IPS-20b (cell line): ENCODE data around the gene MCOLN1.
A peak's percentile ranks its signal among the peaks of the same experiment; 100 is the strongest.
"Not testable (repeated sequence)": the region's sequence is repeated elsewhere in the genome, so short reads cannot be mapped to it uniquely, and the experiment has no call there.

Experiments
- H3K27ac ChIP-seq: one replicate; pipeline ENCODE4 v1.5.1; 2013; ENCODE audit warnings: low read length
- H3K27me3 ChIP-seq: 2 replicates; pipeline ENCODE4 v1.6.1; 2013; ENCODE audit warnings: mild to moderate bottlenecking, low read length, inconsistent platforms; ENCODE audit not compliant: insufficient read depth
- H3K36me3 ChIP-seq: 2 replicates; pipeline ENCODE4 v1.6.1; 2013; ENCODE audit warnings: low read depth, mild to moderate bottlenecking, inconsistent platforms, low read length, moderate library complexity; ENCODE audit not compliant: insufficient read depth
- H3K4me1 ChIP-seq: 2 replicates; pipeline ENCODE4 v1.6.1; 2013; ENCODE audit warnings: mild to moderate bottlenecking, control low read depth, inconsistent platforms, low read length, moderate library complexity; ENCODE audit not compliant: insufficient read depth
- H3K4me3 ChIP-seq: 2 replicates; pipeline ENCODE4 v1.5.1; 2013; ENCODE audit warnings: mild to moderate bottlenecking, low read length, inconsistent platforms
- H3K9ac ChIP-seq: 2 replicates; pipeline ENCODE4 v1.6.1; 2013; ENCODE audit warnings: low read depth, mild to moderate bottlenecking, inconsistent platforms, low read length, moderate library complexity
- H3K9me3 ChIP-seq: 2 replicates; pipeline ENCODE4 v1.6.1; 2013; ENCODE audit warnings: mild to moderate bottlenecking, low read depth, low read length, inconsistent platforms; ENCODE audit not compliant: insufficient read depth

The MCOLN1 gene

DNA sequence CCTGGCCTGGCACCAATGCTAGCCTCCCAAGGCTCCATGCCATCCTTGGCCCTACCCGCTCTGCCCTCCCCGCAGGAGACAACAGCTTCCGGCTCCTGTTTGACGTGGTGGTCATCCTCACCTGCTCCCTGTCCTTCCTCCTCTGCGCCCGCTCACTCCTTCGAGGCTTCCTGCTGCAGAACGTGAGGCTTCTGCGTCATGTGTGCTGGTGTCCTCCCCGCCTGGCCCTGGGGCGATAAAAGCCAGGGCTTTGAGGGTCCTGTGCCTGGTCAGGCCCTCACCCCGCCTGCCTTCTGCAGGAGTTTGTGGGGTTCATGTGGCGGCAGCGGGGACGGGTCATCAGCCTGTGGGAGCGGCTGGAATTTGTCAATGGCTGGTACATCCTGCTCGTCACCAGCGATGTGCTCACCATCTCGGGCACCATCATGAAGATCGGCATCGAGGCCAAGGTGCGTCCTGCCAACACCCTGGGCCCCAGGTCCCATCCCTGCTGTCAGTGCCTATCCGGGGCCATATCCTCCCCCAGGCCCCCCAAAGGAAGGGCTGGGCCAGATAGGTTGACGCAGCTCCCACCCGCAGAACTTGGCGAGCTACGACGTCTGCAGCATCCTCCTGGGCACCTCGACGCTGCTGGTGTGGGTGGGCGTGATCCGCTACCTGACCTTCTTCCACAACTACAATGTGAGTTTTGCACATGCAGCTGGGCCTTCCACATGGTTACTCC, 6.3 kb downstream of the MCOLN1 start:
- H3K36me3 ChIP-seq, result peaks cover 9% of the 10 kb centered on the region
- no peaks in the 10 kb centered on the region for H3K4me1 ChIP-seq
- no peak overlapping the region for H3K27ac ChIP-seq
- H3K4me3 ChIP-seq, result no peak overlapping the region
- no peaks in the 10 kb centered on the region for H3K9me3 ChIP-seq
- H3K27me3 ChIP-seq, result no peaks in the 10 kb centered on the region
- no peak overlapping the region for H3K9ac ChIP-seq

DNA sequence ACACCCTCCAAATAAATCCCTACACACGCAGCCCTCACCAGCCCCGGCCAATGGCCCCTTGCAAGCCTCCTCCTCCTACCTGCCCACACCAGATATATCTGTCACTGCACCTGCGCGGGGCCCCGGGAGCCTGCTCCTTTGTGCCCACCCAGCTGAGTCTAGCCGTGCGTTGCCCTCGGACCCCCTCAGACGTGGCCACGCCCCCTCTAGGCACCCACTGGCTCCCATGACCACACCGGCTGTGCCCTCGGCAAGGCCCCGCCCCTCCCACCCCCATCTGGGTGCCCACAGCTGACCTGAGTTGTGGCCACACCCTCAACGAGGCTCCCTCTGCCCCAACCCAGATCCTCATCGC, 6.8 kb downstream of the MCOLN1 start:
- no peaks in the 10 kb centered on the region for H3K4me1 ChIP-seq
- H3K36me3 ChIP-seq, result peaks cover 9% of the 10 kb centered on the region
- no peak overlapping the region for H3K9ac ChIP-seq

DNA sequence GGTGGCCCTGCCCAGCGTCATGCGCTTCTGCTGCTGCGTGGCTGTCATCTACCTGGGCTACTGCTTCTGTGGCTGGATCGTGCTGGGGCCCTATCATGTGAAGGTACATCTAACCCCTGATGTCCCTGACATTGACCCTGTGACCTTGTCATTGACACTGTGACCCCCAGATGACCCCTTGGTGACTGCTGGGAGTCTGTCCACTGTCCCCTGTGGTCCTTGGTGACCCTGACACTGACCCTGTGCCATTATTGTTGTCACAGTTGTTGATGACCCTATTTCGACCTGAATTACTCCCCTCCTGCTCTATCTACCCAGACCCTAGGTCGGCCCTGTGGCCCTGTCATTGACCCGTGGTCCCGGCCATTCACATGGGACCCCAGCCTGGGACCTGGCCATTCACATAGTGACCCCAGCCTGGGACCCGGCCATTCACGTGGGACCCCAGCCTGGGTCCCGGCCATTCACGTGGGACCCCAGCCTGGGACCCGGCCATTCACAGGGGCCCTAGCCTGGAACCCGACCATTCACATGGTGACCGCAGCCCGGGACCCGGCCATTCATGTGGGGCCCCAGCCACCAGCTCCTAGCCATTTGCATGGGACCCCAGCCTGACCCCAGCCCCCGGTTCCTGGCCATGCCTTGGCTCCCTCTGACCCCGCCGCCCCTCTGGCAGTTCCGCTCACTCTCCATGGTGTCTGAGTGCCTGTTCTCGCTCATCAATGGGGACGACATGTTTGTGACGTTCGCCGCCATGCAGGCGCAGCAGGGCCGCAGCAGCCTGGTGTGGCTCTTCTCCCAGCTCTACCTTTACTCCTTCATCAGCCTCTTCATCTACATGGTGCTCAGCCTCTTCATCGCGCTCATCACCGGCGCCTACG, 7.4 kb downstream of the MCOLN1 start:
- Histone ChIP-seq H3K27ac (no peak overlapping the region), H3K4me3 (no peak overlapping the region), H3K36me3 (peaks cover 9% of the 10 kb centered on the region), H3K9me3 (no peaks in the 10 kb centered on the region), H3K4me1 (no peaks in the 10 kb centered on the region), H3K9ac (no peak overlapping the region), H3K27me3 (no peaks in the 10 kb centered on the region)

More for the DNA sequence above, 6.8 kb downstream of the MCOLN1 start:
- Histone ChIP-seq H3K4me3 (no peak overlapping the region), H3K27me3 (no peaks in the 10 kb centered on the region), H3K27ac (no peak overlapping the region), H3K9me3 (no peaks in the 10 kb centered on the region)

DNA sequence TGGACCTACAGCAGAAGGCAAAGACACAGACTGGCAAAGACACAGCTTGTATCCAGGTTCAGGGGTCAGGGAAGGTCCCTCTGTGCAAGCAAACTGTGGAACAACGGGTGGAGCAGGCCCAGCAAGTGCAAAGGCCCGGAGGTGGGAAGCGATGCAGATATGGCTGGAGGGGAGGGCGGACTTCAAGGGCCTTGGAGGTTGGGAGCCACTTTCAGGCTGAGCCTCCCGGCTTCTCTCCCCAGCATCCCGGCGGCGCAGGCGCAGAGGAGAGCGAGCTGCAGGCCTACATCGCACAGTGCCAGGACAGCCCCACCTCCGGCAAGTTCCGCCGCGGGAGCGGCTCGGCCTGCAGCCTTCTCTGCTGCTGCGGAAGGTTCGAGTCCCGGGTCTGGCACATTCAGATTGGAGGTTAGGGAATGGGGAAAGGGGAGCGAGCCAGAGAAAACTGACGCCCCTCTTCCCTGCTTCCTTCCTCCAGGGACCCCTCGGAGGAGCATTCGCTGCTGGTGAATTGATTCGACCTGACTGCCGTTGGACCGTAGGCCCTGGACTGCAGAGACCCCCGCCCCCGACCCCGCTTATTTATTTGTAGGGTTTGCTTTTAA, 11.0 kb downstream of the MCOLN1 start:
- peak overlapping the region; percentile 56 for H3K27ac ChIP-seq
- peak overlapping the region; percentile 90 for H3K9ac ChIP-seq
- H3K9me3 ChIP-seq, result no peaks in the 10 kb centered on the region
- no peaks in the 10 kb centered on the region for H3K4me1 ChIP-seq
- no peaks in the 10 kb centered on the region for H3K27me3 ChIP-seq
- H3K36me3 ChIP-seq, result peaks cover 22% of the 10 kb centered on the region
- H3K4me3 ChIP-seq, result peak overlapping the region; percentile 94

DNA sequence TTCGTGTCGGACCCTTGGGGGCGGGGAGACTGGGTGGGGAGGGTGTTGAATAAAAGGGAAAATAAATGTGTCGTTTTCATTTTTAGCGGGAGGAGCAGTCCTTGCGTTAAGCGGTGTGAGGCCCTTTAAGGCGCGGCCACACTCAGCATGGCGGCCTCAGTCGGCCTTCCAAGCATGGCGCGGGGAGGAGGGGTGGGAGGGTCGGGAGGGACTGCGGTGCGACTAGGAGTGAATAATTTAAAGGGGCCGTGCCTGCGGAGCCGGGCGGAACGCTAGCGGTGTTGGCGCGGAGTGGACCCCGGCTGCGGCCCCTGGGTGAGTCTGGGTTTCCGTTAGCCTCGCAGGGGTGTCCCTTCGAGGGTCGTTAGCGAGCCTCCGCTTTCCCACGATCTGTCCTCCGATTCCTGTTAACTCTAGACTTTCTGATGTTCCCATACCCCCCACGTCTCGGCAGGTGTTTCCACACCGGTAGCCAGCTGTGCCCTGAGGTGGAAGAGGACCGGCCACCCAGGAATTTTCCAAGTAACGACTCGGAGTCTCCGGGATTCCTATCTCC, 11.6 kb downstream of the MCOLN1 start:
- Histone ChIP-seq H3K27ac (peak overlapping the region; percentile 56), H3K36me3 (peaks cover 27% of the 10 kb centered on the region), H3K4me3 (peak overlapping the region; percentile 94), H3K9ac (peak overlapping the region; percentile 90), H3K27me3 (no peaks in the 10 kb centered on the region), H3K4me1 (no peaks in the 10 kb centered on the region), H3K9me3 (no peaks in the 10 kb centered on the region)

DNA sequence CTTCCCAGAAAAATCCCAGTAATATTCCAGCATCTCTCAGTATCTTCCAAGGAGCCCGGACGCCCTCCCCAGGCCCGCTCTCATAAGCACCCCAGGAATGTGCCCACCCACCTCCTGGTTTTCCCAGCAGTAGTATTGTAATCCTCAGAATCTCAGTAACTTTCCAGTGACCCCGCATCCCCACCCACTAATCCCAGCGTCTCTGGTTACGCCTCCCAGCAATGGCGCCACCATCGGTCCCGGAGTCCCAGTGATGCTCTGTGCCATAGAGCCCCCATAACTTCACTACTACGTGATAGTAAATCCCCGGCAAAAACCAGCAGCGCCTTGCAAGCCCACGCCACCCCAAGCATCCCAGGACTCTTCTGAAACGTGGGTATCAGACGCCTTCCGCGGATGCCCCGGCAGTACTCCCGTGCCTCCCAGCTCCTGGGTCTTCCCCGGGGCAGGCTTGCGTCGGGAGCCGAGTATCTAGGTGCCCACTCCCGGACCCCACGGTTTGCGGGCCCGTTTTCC, 12.2 kb downstream of the MCOLN1 start:
- Histone ChIP-seq H3K4me3 (peak overlapping the region; percentile 94), H3K9me3 (no peaks in the 10 kb centered on the region), H3K27ac (peak overlapping the region; percentile 72), H3K4me1 (no peaks in the 10 kb centered on the region), H3K9ac (peak overlapping the region; percentile 79; the same call in 1 of the 2 replicates), H3K36me3 (peaks cover 24% of the 10 kb centered on the region), H3K27me3 (no peaks in the 10 kb centered on the region)

DNA sequence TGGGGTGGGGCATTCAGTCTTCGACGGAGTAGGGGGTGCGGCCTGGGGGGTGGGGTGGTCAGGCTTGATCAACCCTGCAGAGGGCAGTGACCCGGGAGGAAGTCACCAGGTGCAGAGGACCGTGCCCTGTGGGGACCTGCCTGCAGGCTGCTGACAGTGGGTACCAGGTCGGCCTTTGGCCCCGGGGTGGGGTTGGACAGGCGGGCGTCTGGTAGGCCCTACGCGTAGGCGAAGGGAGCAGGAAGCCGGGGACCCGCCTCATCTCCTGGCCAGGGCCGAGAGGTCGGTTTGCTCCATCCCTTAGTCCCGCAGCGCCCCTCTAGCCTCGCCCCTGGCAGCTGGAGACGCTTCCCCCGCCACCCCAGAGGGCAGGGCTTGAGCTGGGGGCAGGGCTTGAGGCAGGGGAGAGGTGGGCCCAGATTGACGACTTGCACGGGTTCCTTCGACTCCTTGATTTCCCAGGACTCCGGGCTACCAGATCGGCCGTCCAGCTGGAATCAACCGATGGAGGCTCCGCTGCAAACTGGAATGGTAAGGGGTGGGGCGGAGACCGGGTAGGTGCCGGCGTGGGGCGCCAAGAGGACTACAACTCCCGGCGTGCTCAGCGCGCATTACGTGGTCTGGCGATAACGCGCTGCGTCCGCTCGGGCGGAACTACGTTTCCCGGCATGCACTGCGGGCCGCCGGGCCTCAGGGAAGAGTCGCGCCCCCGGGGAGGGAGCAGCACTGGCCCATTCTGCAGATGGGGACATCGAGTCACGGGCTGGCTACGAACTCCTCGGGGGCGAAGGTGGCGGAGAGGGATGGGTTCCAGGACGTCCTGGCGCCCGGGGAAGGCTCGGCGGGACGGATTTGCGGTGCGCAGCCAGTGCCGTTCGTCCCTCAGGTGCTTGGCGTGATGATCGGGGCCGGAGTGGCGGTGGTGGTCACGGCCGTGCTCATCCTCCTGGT, 12.9 kb downstream of the MCOLN1 start, which contains the start of gene PNPLA6:
TSS of gene PNPLA6 (plus strand) at position 671 of the 951 bp plus-strand sequence. CDS start at position 743, 72 bp downstream.
- Histone ChIP-seq H3K9me3 (no peaks in the 10 kb centered on the region), H3K4me3 (peak within 1 kb of the TSS; percentile 94), H3K36me3 (peaks cover 27% of the 10 kb centered on the region), H3K27ac (peak within 1 kb of the TSS; percentile 72), H3K9ac (peak within 1 kb of the TSS; percentile 79), H3K27me3 (no peaks in the 10 kb centered on the region), H3K4me1 (no peaks in the 10 kb centered on the region)

DNA sequence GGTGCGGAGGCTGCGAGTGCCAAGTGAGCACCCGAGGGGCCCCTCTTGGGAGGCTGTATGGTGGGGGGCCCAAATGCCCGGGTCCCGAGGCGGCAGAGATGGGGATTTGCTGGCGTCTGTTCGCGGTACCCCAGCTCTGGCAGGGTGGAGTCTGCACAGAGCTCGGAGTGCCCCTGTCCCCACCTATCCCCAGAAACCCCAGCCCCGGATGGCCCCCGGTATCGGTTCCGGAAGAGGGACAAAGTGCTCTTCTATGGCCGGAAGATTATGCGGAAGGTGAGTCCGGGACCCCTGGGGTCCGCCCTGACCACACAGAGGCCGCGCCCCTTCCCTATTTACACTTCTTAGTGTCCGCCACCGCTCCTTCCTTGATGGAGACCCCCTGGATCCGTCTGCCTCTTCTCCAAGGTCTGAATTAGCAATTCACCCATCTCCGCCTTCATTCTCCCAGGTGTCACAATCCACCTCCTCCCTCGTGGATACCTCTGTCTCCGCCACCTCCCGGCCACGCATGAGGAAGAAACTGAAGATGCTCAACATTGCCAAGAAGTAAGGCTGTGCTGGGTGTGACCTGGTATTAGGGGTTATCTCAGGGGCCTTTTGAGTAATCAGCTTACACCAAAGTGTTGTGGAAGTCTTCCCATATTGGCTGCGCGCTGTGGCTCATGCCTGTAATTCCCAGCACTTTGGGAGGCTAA, 13.7 kb downstream of the MCOLN1 start:
- Histone ChIP-seq H3K27me3 (no peaks in the 10 kb centered on the region), H3K9ac (peak overlapping the region; percentile 49; the same call in 1 of the 2 replicates), H3K27ac (peak overlapping the region; percentile 11), H3K36me3 (peaks cover 31% of the 10 kb centered on the region), H3K4me1 (no peaks in the 10 kb centered on the region), H3K9me3 (no peaks in the 10 kb centered on the region), H3K4me3 (peak overlapping the region; percentile 94)

DNA sequence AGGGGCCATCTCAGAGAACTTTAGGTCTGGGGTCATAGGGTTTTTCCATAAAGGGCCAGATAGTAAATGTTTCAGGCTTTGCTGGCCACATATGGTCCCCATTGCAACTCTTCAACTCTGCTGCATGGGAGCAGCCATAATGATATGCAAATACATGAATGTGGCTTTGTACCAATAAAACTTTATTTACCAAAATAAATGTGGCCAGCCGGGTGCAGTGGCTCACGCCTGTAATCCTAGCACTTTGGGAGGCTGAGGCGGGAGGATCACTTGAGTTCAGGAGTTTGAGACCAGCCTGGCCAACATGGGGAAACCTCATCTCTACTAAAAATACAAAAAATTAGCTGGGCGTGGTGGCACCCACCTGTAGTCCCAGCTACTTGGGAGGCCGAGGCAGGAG, 16.6 kb downstream of the MCOLN1 start:
- peaks cover 48% of the 10 kb centered on the region for H3K36me3 ChIP-seq
- not testable (repeated sequence) for H3K27ac ChIP-seq, H3K27me3 ChIP-seq, H3K9me3 ChIP-seq, H3K4me3 ChIP-seq, H3K4me1 ChIP-seq, H3K9ac ChIP-seq

DNA sequence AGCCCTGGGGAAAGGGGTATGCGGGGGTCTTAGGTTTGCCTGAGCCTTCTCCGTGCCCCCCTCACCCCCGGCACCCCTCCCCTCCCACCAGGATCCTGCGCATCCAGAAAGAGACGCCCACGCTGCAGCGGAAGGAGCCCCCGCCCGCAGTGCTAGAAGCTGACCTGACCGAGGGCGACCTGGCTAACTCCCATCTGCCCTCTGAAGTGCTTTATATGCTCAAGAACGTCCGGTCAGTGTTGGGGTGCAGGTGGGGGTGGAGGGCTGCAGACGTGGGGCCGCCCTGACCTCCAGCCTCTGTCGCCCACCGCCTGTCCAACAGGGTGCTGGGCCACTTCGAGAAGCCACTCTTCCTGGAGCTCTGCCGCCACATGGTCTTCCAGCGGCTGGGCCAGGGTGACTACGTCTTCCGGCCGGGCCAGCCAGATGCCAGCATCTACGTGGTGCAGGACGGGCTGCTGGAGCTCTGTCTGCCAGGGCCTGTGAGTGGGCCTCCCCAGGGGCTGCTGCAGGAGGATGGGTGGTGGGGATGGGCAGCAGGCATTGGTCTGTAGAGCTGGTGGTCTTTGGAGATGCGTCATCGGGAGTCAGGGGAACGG, 17.5 kb downstream of the MCOLN1 start:
- Histone ChIP-seq H3K4me3 (no peak overlapping the region), H3K9me3 (no peaks in the 10 kb centered on the region), H3K27ac (no peak overlapping the region), H3K4me1 (no peaks in the 10 kb centered on the region), H3K36me3 (peaks cover 48% of the 10 kb centered on the region), H3K9ac (no peak overlapping the region), H3K27me3 (no peaks in the 10 kb centered on the region)
